HG03354 (cell line): Measurements from ENCODE around the gene MRPL34.
A peak's percentile ranks its signal among the peaks of the same experiment; 100 is the strongest.
"Not testable (repeated sequence)": the region's sequence is repeated elsewhere in the genome, so short reads cannot be mapped to it uniquely, and the experiment has no call there.

Experiments used
- ATAC-seq: cut with Tn5 transposase; IDR thresholded peaks from one replicate; pipeline ENCODE4 v1.9.1; 2021; ENCODE audit warnings: mild to moderate bottlenecking; ENCODE audit not compliant: unreplicated experiment, poor library complexity, severe bottlenecking

Gene MRPL34

DNA sequence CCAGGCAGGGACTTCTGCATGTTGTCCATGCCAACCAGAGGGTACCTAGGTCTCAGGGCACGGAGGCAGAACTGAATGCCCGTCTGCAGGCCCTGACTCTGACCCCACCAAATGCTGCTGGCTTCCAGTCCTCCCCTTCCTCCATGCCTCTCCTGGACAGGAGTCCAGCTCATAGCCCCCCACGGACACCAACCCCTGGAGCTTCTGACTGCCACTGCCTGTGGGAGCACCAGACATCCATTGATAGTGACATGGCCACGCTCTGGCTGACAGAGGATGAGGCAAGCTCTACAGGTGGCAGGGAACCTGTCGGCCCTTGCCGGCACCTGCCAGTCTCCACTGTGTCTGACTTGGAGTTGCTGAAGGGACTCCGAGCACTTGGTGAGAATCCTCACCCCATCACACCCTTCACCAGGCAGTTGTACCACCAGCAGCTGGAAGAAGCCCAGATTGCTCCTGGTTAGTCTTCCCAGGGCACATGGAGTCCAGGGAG, 22.1 kb upstream of the MRPL34 start:
- ATAC-seq, result no peak

GRCh38 chr19:17285415-17286135, 20.1 kb upstream of the MRPL34 start:
- no peak for ATAC-seq

DNA sequence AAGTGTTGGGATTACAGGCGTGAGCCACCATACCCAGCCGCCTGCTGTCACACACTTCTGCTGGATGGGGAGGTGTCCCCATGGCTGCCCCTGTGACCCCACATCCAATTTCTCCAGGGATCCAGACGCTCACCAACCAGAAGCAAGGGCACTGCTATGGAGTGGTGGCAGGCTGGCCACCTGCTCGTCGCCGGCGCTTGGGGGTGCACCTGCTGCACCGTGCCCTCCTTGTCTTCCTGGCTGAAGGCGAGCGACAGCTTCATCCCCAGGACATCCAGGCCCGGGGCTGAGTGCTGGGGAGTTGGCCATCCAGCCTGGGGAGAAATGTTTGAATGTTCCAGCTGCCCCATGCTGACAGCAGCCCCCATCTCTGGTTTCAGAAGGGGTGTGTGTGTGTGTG, 19.4 kb upstream of the MRPL34 start:
- ATAC-seq, result no peak

- no peak for ATAC-seq
These were observed 18.9 kb upstream of the MRPL34 start for GRCh38 chr19:17286752-17287151.

DNA sequence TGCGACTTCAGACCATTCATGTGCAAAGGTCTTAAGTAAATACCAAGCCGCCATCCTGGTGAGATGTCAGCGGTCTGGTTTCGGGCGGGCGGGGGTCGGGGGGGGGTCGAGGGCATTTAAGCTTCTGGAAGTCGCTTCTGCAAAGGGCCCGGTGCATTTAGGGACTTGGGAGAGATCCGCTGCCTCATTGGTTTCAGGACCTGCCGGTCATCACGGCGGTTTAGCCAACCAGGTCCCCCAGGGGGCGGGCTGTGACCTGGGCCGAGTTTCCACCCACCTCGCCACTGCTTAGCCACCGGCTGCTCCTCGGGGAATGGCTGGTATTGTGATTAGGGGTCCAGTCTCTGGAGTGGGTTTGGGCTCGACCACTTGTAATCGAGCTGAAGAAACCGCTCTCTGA, 16.2 kb upstream of the MRPL34 start:
- ATAC-seq, result no peak

GRCh38 chr19:17292301-17293074, 13.2 kb upstream of the MRPL34 start:
- ATAC-seq, result peak; percentile 85

GRCh38 chr19:17293605-17294004, 12.1 kb upstream of the MRPL34 start:
- no peak for ATAC-seq

DNA sequence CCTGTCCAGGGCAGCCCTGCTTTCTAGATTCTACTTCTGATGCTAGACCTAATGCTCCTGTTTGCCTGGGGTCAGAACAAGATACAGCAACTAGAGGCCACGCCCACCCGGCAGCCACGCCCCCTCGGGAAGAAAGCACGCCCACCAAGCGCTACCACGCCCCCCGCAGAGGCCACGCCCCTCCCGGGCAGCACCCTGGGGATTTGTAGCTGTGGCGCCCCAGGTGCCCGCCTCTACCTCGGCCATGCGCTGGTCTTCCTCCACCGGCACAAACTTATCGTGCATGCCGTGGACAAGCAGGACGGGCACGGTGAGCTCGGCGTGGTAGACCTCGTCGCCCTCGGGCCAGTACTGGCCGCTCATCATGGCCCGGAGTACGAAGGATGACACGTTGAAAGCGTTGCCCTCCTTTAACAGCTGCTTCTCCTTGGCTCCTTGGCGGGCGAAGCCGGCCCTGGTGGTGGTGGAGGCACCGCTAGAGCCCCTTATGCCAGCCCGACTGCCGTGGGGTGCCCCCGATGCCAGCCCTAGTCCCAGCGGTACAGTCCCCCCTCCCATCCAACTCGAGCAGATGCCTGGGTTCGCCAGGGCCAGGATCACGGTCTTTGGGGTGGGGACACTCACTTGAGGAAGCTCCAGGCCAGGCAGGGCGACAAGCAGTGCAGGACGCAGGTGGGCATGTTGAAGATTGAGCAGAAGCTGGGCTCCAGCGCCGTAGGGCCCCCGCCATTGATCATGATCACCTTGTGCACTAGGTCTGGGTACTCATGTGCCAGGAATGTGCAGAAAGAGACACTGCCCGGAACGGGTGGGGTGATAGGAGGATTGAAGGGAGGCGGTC, 11.4 kb upstream of the MRPL34 start:
- ATAC-seq, result no peak

- not testable (repeated sequence) for ATAC-seq
These were observed 10.1 kb upstream of the MRPL34 start for GRCh38 chr19:17295551-17295950.

GRCh38 chr19:17296273-17296672, 9.4 kb upstream of the MRPL34 start:
- ATAC-seq, result no peak

- ATAC-seq, result no peak
These were observed 8.7 kb upstream of the MRPL34 start for GRCh38 chr19:17296976-17297375.

DNA sequence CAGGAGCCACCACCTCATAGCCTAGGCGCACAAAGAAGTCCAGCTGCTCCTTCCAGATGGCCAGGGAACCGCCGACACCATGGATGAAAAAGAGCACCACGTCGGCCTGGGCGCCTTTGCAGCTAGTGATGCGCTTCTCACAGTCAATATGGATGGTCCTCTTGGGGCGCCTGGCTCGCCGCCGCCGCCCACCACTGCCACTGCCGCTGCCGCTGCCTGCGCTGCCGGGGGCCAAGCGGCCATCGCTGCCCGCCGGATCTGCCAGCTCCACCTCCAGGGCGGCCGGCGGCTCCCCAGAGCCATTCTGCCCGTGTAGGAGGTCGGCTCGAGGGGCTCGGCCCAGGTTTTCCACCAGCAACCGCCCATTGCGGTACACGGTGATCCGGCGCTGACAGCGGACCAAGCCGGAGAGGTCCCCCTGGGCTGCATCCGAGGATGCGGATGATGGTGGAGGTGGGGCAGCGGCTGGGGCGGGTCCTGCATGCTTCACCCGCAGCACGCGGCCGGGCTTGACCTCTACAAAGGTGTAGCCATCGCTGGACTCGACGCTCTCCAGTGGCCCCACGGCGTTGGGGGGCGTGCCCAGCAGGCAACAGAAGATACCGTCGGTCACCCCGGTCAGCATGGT, 4.6 kb upstream of the MRPL34 start:
- no peak for ATAC-seq

GRCh38 chr19:17302391-17303166, 3.1 kb upstream of the MRPL34 start:
- ATAC-seq, result no peak

GRCh38 chr19:17303167-17303939, 2.3 kb upstream of the MRPL34 start, which contains the start of gene ABHD8:
Gene ABHD8, minus strand, starts transcription at chr19:17303425. Its CDS starts 1,809 bp downstream, at chr19:17301616.
- ATAC-seq, result peak; percentile 61

DNA sequence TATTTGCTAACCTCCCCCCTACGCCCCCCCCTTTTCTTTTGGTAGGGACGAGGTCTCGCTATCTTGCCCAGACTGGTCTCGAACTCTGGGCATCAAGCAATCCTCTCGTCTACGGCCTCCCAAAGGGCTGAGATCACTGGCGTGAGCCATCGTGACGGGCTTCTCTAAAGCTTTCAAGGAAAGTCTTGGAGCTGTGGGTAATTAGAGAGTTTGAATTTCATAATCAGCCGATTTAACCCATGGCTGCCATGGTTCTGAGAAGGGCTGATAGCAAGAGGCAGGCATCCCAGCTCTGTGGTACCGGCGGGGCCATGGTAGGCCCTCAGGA, 1.8 kb upstream of the MRPL34 start:
- no peak for ATAC-seq

DNA sequence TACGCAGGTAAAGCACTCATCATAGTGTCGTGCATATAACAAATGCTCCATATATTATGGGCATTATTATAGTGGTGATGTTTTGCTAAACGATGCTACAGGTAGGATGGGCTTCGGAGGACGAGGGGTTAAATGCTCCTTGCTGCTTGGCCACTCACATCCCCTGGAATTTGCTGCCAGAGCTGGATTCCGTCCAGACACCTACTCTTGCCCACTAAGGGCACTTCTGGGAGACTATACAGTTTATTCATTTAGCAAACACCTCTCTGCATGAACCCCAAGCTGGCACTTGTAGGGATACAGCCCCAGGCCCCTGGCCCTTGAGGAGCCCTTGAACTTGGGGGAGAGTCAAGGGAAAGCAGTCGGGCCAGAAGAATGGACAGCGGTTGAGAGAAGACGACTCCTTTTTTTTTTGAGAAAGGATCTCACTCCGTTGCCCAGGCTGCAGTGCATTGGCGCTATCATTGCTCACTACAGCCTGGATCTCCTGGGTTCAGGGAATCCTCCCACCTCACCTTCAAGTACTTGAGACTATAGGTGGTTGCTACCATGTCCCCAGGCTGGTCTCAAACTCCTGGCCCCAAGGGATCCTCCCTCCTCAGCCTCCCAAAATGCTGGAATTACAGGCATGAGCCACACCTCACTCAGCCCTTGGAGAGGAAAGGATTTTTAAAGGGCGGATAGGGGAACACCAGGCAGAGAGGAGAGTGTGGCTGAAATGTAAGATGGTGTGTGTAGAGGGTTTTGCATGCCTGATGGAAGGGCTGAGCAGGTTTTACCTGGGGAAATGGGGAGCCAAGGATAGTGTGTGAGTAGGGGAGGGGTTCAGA, 1.1 kb upstream of the MRPL34 start:
- ATAC-seq, result no peak

- ATAC-seq, result no peak
These were observed 506 bp upstream of the MRPL34 start for GRCh38 chr19:17305216-17305516.

DNA sequence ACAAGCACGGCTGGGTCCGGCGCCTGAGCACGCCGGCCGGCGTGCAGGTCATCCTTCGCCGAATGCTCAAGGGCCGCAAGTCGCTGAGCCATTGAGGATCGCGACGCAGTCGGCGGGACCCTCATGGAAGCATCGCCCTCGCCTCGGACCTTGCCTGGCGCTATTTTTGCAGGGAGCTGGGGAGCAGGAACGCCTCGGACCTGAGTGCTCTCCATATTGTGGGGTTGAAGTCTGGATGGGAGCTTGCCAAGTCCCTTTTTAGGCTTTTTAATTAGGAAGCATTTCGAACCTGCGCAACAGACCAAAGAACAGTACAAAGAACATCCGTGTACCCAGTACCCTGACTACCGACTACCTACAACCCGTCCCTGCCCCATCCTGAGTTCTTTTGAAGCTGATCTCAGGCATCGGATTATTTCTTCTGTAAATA, 628 bp downstream of the MRPL34 start:
- no peak for ATAC-seq
